ENCODE data around the gene FETUB.
A peak's percentile ranks its signal among the peaks of the same experiment; 100 is the strongest.

The FETUB gene

DNA sequence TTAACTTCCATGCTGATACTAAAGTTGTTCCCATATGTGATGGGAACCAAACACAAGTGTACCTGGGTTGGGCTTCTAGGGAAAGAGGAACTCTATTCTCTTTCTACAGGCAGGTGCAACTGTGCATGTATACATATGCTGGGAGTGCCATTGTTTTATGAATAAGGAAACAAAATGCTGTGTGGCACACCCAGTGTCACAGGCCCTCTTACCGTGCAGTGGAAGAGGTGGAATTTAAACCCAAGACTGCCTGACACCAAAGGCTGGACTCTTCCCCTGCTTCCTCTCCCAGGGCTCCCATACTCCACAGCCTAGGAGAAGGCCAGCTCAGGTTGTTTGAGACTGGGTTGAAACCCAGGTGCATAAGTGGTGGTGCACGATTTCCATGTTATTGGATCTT lies 1.9 kb upstream of the FETUB start:
- DNase-seq, result no peak

GRCh38 chr3:186640473-186640818 lies 247 bp downstream of the FETUB start:
- DNase-seq, result no peak

DNA sequence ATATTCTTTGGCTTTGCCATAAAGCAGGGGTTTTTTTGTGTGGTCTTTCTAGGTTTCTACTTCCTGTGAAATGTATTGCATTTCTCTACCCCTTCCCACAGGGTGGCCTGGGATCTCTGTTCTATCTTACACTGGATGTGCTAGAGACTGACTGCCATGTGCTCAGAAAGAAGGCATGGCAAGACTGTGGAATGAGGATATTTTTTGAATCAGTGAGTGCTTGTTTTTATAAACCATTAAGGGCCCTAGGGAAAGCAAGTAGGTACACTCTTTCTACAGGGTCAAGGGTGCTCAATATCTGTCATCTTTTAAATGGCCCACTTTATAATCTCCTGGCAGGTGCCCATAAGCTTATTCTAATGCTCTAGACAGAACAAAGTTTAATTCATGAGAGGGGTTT lies 730 bp downstream of the FETUB start:
- DNase-seq, result no peak

DNA sequence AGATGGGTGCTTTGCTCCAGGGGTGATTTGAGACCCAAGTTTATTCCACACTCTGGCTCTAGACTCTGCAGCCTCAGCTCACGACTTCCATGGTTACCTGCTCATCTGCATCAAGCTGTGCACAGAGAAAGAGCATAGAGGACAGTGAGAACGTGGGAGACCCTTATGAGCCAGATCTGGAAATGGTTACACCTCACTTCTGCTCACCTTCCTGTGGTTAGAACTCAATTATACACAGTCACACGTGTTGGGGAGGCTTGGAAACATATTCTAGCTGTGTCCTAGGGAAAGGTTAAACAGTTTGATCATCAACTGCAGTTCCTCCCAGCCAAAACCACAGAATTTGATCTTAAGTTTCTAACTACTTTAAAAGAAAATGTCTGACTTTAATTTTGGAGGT lies 1.8 kb downstream of the FETUB start:
- DNase-seq, result no peak

DNA sequence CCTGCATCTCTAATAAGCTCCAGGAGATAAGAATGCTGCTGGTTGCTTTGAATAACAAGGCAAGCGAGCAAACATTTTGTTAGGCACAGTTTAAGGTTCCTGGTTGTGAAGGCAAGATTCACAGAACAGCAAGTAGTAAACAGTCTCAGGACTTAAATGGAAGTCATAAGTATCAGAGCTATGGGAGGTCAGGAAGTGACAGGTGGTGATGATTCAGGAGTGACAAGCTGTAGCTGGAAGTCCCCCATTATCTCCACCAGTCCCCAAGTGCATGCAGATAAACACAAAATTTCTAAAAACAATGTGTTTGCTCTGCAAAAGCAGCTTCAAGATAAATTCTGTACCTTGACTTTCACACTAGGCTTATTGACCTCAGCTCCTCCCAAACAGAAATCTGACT lies 3.3 kb downstream of the FETUB start:
- DNase-seq, result no peak

- DNase-seq, result no peak
Measured at GRCh38 chr3:186644683-186645082, 4.5 kb downstream of the FETUB start.

- no peak for DNase-seq
Measured at GRCh38 chr3:186646106-186646505, 5.9 kb downstream of the FETUB start.

DNA sequence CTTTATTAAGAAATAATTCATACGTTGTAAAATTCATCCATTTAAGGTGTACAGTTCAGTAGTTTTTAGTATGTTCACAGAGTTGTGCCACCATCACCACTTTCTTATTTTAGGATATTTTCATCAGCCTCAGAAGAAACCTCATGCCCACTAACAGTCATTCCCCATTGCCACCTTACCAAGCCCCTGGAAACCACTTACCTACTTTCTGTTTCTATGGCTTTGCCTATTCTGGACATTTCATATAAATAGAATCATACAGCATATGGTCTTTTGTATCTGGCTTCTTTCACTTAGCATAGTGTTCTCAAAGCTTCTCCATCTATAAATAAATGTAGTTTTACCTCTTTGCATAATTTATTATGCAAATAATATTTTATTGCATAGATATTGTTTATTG lies 6.6 kb downstream of the FETUB start:
- no peak for DNase-seq

GRCh38 chr3:186648851-186649250 lies 8.7 kb downstream of the FETUB start:
- DNase-seq, result no peak

GRCh38 chr3:186651678-186652215 lies 11.5 kb downstream of the FETUB start:
- no peak for DNase-seq

GRCh38 chr3:186653080-186653707 lies 13.0 kb downstream of the FETUB start:
- DNase-seq, result no peak

DNA sequence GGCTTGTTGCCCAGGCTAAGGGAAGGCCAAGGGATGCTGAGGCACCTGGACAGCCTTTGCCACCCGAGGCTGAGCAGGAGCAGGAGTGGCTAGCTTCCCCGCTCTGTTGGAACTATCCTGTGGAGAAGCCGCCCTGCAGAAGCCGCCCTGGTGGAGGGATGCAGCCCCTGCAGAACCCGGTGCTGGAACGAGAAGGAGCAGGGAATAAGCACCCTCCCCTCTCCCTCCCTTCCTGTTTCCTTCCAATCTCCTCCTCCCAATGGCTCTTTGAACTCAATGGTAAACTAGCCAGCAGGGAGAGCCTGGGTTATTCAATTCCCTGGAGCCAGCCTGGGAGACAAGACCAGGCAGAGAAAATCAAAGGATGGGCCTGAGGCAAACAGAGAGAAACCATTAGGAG lies 13.8 kb downstream of the FETUB start:
- DNase-seq, result peak; percentile 56

- peak; percentile 40 for DNase-seq
Measured at GRCh38 chr3:186663361-186664118, 23.3 kb downstream of the FETUB start.

- DNase-seq, result no peak
Measured at GRCh38 chr3:186664119-186664495, 23.9 kb downstream of the FETUB start.

DNA sequence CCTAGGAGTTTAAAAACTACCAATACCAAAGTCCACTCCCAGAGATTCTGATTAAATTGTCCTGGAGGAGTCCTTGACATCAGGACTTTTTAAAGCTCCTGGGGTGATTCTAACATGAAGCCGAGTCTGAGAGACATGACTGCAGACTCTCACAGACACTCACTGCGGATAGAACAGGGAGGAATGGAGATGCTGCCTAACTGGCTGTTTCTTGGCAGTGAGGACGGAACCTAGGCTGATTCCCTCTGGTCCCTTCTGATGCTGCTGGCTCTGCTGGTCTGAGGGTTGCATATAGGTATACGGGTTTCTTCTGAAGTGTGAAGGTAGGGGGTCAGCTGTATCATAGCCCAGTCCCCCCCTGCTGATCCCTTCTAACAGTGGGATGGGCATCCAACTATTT lies 24.3 kb downstream of the FETUB start:
- no peak for DNase-seq

- DNase-seq, result no peak
Measured at GRCh38 chr3:186665625-186666188, 25.5 kb downstream of the FETUB start, which contains the start of gene HRG. Gene HRG (plus strand): TSS chr3:186666014. CDS start chr3:186666032, 18 bp downstream.

- no peak for DNase-seq
Measured at GRCh38 chr3:186668426-186668825, 28.2 kb downstream of the FETUB start.

DNA sequence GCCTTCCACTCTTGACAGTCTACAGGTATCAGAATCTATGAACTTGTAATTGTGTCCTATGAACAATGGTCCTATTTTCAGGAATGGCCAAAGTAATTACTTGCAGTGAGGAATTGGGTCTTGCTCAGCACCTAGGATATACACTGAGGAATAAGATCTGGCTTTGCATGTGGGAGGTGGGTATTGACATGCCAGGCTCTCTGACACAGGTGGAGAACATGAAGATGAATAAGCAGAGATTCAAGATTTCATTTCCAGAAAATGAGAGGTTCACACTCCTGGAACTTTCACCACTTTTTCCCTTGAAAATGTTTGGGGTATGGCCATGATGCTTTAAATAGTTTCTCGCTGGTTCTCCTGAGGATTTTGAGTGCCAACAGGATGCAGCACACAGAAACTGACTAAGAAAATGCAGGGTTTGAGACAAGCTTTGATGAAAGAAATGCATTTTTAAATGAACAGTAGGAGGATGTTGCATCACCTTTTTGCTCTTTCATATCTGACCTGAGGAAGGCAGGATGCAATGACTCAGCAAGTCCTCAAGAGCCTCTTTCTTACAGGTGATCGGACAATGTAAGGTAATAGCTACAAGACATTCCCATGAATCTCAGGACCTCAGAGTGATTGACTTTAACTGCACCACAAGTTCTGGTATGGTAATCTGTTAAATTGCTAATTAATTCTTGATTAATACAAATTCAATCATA lies 29.3 kb downstream of the FETUB start:
- no peak for DNase-seq

- no peak for DNase-seq
Measured at GRCh38 chr3:186670155-186670554, 30.0 kb downstream of the FETUB start.

- DNase-seq, result no peak
Measured at GRCh38 chr3:186671051-186671450, 30.9 kb downstream of the FETUB start.

- no peak for DNase-seq
Measured at GRCh38 chr3:186678604-186679003, 38.4 kb downstream of the FETUB start.

DNA sequence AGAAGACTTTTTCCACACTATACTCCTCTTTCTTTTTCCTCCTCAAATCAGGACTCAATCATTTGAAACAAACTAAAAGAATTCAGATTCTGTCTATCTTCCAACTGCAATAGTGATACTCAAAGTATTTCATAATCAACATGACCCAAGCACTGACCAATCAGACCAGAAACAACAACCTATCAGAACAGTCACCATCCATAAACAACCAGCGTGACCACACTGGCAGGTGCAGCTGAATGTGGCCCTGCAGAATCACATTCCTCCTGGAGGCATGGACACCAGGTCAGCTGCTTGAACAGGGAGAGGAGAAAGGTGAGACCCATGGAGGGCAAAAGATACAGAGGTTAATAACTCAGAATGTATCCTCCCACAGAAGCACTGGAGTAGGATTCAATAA lies 39.0 kb downstream of the FETUB start:
- no peak for DNase-seq

- DNase-seq, result no peak
Measured at GRCh38 chr3:186680869-186681268, 40.7 kb downstream of the FETUB start.

GRCh38 chr3:186682812-186683211 lies 42.6 kb downstream of the FETUB start:
- no peak for DNase-seq
